Measurements from ENCODE around the gene SETBP1.

The SETBP1 gene

GRCh38 chr18:44823286-44823685, 142.6 kb downstream of the SETBP1 start:
- no peak for TF ChIP-seq CTCF (IDR thresholded peaks at IDR 0.05; ENCODE audit: borderline replicate concordance, control extremely low read depth, extremely low read depth, insufficient read depth, missing control alignments)
- in situ Hi-C loops (cut with MboI; ENCODE audit: low sequenced_read_pairs, unreplicated experiment), result no loop called here
- no peak for DNase-seq (ENCODE audit: low spot score)

GRCh38 chr18:44823782-44824181, 143.1 kb downstream of the SETBP1 start:
- in situ Hi-C loops (cut with MboI; ENCODE audit: low sequenced_read_pairs, unreplicated experiment), result no loop called here
- DNase-seq (ENCODE audit: low spot score), result no peak
- TF ChIP-seq CTCF (IDR thresholded peaks at IDR 0.05; ENCODE audit: borderline replicate concordance, control extremely low read depth, extremely low read depth, insufficient read depth, missing control alignments), result no peak

- TF ChIP-seq CTCF (IDR thresholded peaks at IDR 0.05; ENCODE audit: borderline replicate concordance, control extremely low read depth, extremely low read depth, insufficient read depth, missing control alignments), result no peak
- DNase-seq (ENCODE audit: low spot score), result no peak
- in situ Hi-C loops (cut with MboI; ENCODE audit: low sequenced_read_pairs, unreplicated experiment), result no loop called here
Measured at GRCh38 chr18:44824884-44825283, 144.2 kb downstream of the SETBP1 start.

- DNase-seq (ENCODE audit: low spot score), result no peak
- in situ Hi-C loops (cut with MboI; ENCODE audit: low sequenced_read_pairs, unreplicated experiment), result no loop called here
- no peak for TF ChIP-seq CTCF (IDR thresholded peaks at IDR 0.05; ENCODE audit: borderline replicate concordance, control extremely low read depth, extremely low read depth, insufficient read depth, missing control alignments)
Measured at GRCh38 chr18:44826418-44827259, 146.0 kb downstream of the SETBP1 start.

- DNase-seq (ENCODE audit: low spot score), result no peak
- no peak for TF ChIP-seq CTCF (IDR thresholded peaks at IDR 0.05; ENCODE audit: borderline replicate concordance, control extremely low read depth, extremely low read depth, insufficient read depth, missing control alignments)
- in situ Hi-C loops (cut with MboI; ENCODE audit: low sequenced_read_pairs, unreplicated experiment), result no loop called here
Measured at GRCh38 chr18:44828080-44828479, 147.4 kb downstream of the SETBP1 start.

- no peak for TF ChIP-seq CTCF (IDR thresholded peaks at IDR 0.05; ENCODE audit: borderline replicate concordance, control extremely low read depth, extremely low read depth, insufficient read depth, missing control alignments)
- in situ Hi-C loops (cut with MboI; ENCODE audit: low sequenced_read_pairs, unreplicated experiment), result no loop called here
Measured at GRCh38 chr18:44830581-44830980, 149.9 kb downstream of the SETBP1 start.

More at GRCh38 chr18:44830581-44830980, 149.9 kb downstream of the SETBP1 start:
- DNase-seq (ENCODE audit: low spot score), result no peak

Data from GM13976 (cell line).